Measurements from ENCODE around the gene GPS2. TPM values are rescaled to one million over a fixed set of nuclear protein-coding genes. Genes with fewer than 3 reads are reported as not detected.

GPS2 gene
- polyA plus RNA-seq, 1 donor (not counting 4 experiments of a cell fraction or from before 2014, with no cell fraction given), result 24.7 TPM

GRCh38 chr17:7281074-7281952 lies 33.8 kb downstream of the GPS2 start, which contains the start of gene SLC2A4:
SLC2A4 (plus strand) TSS chr17:7281718; CDS start chr17:7281935, 217 bp downstream.
- peaks cover 16% of the 10 kb centered on the region for H3K4me1 ChIP-seq (ENCODE audit: control insufficient read depth, extremely low read depth, insufficient read depth, low read length)
- DNase-seq (ENCODE audit: low read depth, low spot score), result peak; percentile 87

GRCh38 chr17:7280519-7281073 lies 34.6 kb downstream of the GPS2 start:
- dilution Hi-C loops (cut with MboI; ENCODE audit: extremely low pct_ligation_motif_present, low sequenced_read_pairs), result no loop called here

More at GRCh38 chr17:7281074-7281952, 33.8 kb downstream of the GPS2 start, which contains the start of gene SLC2A4:
- no peak for FAIRE-seq
- Histone ChIP-seq H3K36me3 (ENCODE audit: control insufficient read depth in 2 of 2, extremely low read depth in 1 of 2, insufficient read depth in 2 of 2, low read length in 2 of 2) (no peaks in the 10 kb centered on the region), H3K9me1 (ENCODE audit: control insufficient read depth, extremely low read depth, insufficient read depth, low read length) (no peaks in the 10 kb centered on the region), H3K79me2 (ENCODE audit: control insufficient read depth, insufficient read depth, low read length) (no peaks in the 10 kb centered on the region), H3K27me3 (ENCODE audit: control insufficient read depth, extremely low read depth, insufficient read depth, low read length) (peaks cover 36% of the 10 kb centered on the region), H4K20me1 (ENCODE audit: control insufficient read depth, extremely low read depth, insufficient read depth, low read length) (no peaks in the 10 kb centered on the region), H3K9ac (ENCODE audit: control insufficient read depth, extremely low read depth, insufficient read depth, low read length) (peak within 1 kb of the TSS; percentile 72), H3K9me3 (ENCODE audit: control insufficient read depth, low read depth, low read length) (no peaks in the 10 kb centered on the region), H3K27ac (ENCODE audit: control insufficient read depth, insufficient read depth, low read length) (peak within 1 kb of the TSS; percentile 44), H2AFZ (ENCODE audit: control insufficient read depth, low read length) (peak within 1 kb of the TSS; percentile 60), H3K4me2 (ENCODE audit: control insufficient read depth, extremely low read depth, insufficient read depth, low read depth, low read length) (peak within 1 kb of the TSS; percentile 98), H3K4me3 (ENCODE audit: control insufficient read depth in 2 of 3, extremely low read depth in 1 of 3, insufficient read depth in 2 of 3, low read depth in 1 of 3, low read length in 3 of 3) (peak within 1 kb of the TSS; percentile 38 to 78 (median 66))
- TF ChIP-seq EZH2 (IDR thresholded peaks at IDR 0.05; ENCODE audit: low read length) (no peak), CTCF (optimal IDR thresholded peaks at IDR 0.05 in 1 of 3, IDR thresholded peaks at IDR 0.05 in 1 of 3, conservative IDR thresholded peaks at IDR 0.05 in 1 of 3; ENCODE audit: extremely low read depth in 1 of 3, insufficient read depth in 2 of 3, low read length in 3 of 3) (no peak)
- dilution Hi-C loops (cut with MboI; ENCODE audit: extremely low pct_ligation_motif_present, low sequenced_read_pairs), result no loop called here

More at GRCh38 chr17:7280519-7281073, 34.6 kb downstream of the GPS2 start:
- Histone ChIP-seq H3K9me1 (ENCODE audit: control insufficient read depth, extremely low read depth, insufficient read depth, low read length) (no peaks in the 10 kb centered on the region), H3K4me3 (ENCODE audit: control insufficient read depth in 2 of 3, extremely low read depth in 1 of 3, insufficient read depth in 2 of 3, low read depth in 1 of 3, low read length in 3 of 3) (peak overlapping the region; percentile 38 to 78 (median 66)), H3K4me2 (ENCODE audit: control insufficient read depth, extremely low read depth, insufficient read depth, low read depth, low read length) (peak overlapping the region; percentile 98), H3K9me3 (ENCODE audit: control insufficient read depth, low read depth, low read length) (no peaks in the 10 kb centered on the region), H3K27me3 (ENCODE audit: control insufficient read depth, extremely low read depth, insufficient read depth, low read length) (peaks cover 34% of the 10 kb centered on the region), H3K27ac (ENCODE audit: control insufficient read depth, insufficient read depth, low read length) (peak overlapping the region; percentile 44), H4K20me1 (ENCODE audit: control insufficient read depth, extremely low read depth, insufficient read depth, low read length) (no peaks in the 10 kb centered on the region), H2AFZ (ENCODE audit: control insufficient read depth, low read length) (peak overlapping the region; percentile 72), H3K36me3 (ENCODE audit: control insufficient read depth in 2 of 2, extremely low read depth in 1 of 2, insufficient read depth in 2 of 2, low read length in 2 of 2) (no peaks in the 10 kb centered on the region), H3K79me2 (ENCODE audit: control insufficient read depth, insufficient read depth, low read length) (no peaks in the 10 kb centered on the region), H3K4me1 (ENCODE audit: control insufficient read depth, extremely low read depth, insufficient read depth, low read length) (peaks cover 16% of the 10 kb centered on the region), H3K9ac (ENCODE audit: control insufficient read depth, extremely low read depth, insufficient read depth, low read length) (peak overlapping the region; percentile 72)
- peak; percentile 84 for FAIRE-seq
- TF ChIP-seq CTCF (optimal IDR thresholded peaks at IDR 0.05 in 1 of 3, IDR thresholded peaks at IDR 0.05 in 1 of 3, conservative IDR thresholded peaks at IDR 0.05 in 1 of 3; ENCODE audit: extremely low read depth in 1 of 3, insufficient read depth in 2 of 3, low read length in 3 of 3) (peak; percentile 98), EZH2 (IDR thresholded peaks at IDR 0.05; ENCODE audit: low read length) (no peak)
- DNase-seq (ENCODE audit: low read depth, low spot score), result peak; percentile 75

Data from keratinocyte (primary cell).